Endometrial microvascular endothelial cells (primary cell): ENCODE data around the gene SH3GL3. TPM values are rescaled to one million over a fixed set of nuclear protein-coding genes. Genes with fewer than 3 reads are reported as not detected.

ENCODE experiments used
- in situ Hi-C: cut with HindIII; loops from 2 replicates; pipeline ENCODE4 v1.10.0; 2017; ENCODE audit warnings: low sequenced_read_pairs, low pct_unique_long_range_greater_than_20kb; ENCODE audit errors: inconsistent ontology term
- total RNA-seq: library from RNA; depleted of rRNA; stranded (reverse); fragments of >200 nt; gene quantifications from one replicate; pipeline ENCODE4 v1.2.3, GENCODE V29; 2015; ENCODE audit errors: inconsistent ontology term

The SH3GL3 gene
- total RNA-seq, 1 donor from 2014 or later: not detected

DNA sequence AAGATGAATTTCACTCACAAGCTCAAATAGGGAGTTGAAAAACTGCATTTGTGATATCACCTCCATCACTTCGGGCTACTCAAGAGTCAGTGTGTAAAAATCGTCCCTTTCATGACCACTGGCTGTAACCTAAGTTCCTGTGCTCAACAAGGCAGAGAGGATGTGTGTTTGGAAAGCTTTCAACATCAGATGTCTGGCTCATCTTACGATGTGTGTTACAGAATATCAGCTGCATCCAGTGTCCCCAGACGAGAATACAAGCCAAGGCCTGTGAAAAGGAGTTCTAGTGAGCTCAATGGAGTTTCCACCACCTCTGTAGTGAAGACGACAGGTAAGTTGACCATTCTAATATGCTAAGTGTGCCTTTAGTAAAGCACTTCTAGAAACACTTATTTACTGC, 141.3 kb downstream of the SH3GL3 start:
- in situ Hi-C loops: no loop called here

DNA sequence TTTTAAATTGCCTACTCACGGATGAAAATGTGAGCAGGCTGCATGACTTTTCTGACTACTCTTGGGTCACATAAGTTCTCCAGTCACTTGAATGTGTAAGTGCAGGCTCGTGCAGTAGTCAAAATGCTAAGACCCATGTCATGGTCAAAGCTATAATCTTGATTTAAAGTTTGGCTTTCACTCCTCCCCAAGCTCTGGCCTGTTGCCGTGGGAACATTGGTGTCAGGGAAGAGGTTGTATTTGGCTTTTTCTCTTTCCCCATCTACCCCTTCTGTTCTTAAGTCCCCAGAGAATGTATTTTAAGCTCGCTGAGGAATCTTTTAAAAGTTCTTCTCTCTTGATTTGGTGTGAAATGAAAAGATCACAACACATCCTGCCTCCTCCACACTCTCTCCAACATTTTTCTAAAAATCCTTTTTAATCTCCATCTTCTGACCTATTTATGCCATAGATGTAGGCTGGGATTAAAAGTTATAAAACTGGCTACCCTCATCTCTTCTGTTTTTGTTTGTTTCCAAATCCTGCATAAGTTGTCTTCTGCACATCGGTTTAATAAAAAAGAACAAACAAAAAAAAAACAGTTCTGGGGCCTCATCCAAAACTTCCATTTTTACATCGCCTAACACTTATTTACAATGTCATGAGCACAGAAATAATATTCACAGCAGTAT, 145.4 kb downstream of the SH3GL3 start:
- in situ Hi-C loops: no loop called here

DNA sequence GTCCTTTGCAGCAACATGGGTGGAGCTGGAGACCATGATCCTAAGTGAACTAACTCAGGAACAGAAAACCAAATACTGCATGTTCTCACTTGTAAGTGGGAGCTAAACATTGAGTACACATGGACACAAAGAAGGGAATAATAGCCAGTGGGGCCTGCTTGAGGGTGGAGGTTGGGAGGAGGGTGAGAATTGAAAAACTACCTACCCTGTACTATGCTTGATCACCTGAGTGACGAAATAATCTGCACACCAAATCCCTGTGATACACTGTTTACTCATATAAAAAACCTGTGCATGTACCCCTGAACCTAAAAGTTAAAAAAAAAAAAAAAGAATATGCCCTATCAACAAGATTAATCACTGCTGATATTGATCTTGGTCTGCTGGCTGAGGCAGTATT, 148.1 kb downstream of the SH3GL3 start:
- in situ Hi-C loops: no loop called here

DNA sequence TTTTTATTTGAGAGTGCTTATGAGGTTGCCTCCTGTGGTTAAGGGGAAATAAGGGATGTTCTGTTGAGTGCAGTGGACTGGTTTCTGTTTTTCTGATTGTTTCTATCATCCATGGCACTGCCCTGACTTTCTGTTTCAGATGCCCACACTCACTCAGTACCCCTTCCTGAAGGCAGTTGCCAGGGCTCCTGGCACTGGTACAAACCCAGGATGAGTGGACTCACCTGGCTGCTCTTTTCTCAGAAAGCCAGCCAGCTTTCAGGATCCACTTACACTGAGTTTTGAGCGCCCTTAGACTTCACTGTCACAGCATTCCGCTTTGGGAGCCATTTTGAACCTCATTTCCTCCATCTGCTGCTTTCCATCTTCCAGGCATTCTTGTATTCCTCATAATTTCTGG, 150.9 kb downstream of the SH3GL3 start:
- in situ Hi-C loops: no loop called here

DNA sequence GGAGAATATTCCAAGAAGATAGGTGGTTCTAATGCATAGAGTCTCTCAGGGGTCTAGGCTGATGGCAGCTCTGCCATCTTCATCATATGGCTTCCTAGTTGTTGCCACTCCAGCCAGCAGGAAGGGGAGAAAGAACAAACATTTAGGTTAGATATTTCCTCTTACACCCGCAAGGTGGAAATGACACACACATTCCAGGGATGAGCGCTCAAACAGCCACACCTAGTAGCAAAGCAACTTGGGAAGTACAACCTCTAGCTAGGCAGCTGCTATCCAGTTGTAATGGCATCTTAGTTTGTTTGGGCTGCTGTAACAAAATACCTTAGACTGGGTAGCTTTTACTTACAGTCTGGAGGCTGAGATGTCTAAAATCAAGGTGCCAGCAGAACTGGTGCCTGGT, 154.9 kb downstream of the SH3GL3 start:
- in situ Hi-C loops: no loop called here

DNA sequence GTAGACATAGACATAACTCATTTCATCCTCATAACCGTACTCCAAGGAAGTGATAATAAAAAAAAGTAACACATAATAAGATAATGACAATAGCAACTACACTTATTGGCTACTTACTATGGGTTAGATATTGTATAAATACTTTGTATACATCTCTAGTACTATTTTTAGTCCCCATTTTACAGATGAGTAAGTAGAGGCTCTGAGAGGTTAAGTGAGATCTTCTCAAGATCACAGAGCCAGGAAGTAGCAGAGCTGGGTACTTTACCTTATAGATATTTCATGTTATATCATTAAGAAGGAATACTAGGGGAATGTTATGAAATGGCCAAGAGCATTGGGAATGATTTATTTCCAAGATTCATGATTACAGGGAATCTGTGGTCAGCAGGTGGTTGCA, 157.4 kb downstream of the SH3GL3 start:
- in situ Hi-C loops: no loop called here

DNA sequence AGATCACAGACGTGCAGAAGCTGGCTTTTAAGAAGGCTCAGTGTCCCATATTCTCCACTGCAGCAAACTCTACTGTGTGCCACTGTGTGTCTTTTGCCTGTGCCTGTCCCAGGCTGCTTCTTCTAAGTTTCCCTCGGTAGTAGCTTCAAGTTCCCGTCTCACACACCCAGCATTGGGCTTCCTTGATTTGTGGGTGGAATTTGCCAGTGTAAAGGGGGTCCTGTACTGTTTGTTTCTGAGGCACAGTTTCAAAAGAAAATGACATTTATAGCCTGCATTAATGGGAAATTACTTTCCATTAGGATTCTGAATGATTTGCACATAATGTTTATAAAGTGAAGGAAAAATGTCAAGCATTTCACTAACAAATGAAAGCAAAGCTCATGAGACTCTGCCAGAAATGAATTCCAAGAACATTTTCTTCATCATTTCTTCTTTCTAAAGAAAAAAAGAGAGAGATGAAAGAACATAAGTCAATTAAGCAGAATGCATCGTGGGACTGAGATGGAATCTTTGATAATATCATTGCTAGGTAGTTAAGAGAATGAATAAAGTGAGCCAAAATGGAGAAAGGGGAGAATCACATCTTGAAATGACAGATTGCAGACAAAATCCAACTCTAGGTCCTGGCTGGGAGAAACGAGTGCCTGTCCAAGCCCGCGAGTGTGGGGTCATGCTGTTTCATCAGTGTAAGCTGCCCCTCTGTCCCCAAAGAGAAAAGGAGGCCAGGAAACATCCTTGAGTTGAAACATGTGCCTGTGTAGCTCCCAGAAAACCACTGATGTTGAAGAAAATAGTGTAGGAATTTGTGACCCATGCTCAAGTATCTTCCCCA, 158.2 kb downstream of the SH3GL3 start:
- in situ Hi-C loops: no loop called here

DNA sequence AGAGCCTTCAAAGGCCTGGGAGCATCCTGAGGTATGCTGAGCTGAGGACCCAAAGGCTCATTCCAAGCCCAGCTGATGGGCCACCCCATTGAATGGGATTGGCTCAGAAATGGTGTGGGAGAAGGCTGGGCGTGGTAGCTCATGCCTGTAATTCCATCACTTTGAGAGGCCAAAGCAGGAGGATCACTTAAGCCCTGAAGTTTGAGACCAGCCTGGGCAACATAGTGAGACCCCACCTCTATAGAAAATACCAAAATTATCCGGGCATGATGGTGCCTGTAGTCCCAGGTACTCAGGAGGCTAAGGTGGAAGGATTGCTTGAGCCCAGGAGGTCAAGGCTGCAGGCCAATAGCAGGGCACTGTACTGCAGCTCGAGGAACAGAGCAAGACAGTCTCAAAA, 163.0 kb downstream of the SH3GL3 start:
- in situ Hi-C loops: no loop called here

DNA sequence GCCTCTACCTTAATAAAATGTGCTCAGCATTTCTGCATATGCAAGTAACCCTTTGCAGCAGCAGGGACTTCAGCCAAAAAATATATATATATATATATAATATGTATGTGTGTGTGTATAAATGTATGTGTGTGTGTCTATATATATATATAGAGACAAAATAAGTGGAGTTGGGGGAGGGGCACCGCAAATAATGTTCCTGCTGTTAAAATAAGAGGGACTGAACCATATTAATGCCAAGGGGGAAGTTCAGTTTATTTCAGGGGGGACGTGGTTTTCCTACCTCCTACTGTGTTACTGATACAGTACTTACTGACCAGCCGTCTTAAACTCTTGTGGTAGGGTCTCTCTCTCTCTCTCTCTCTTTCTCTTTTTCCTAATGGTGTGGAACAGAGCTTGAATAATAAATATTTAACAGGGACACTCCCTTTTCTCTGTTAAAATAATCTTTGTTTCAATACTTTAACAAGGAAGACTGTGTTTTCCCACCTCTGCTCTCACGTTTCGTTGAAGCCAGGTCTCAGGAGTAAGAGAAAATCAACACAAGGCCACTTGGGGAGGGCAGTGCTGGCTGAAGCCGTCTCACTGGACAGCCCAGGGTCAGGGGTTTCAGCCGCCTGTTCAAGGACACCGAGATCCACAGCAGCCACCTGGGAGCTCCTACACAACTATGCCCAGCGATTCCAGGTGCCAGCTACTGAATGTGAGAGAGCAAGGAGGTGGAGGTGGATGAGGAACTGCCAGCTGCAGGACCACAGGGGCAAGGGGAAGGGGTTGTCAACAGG, 164.0 kb downstream of the SH3GL3 start:
- in situ Hi-C loops: no loop called here

DNA sequence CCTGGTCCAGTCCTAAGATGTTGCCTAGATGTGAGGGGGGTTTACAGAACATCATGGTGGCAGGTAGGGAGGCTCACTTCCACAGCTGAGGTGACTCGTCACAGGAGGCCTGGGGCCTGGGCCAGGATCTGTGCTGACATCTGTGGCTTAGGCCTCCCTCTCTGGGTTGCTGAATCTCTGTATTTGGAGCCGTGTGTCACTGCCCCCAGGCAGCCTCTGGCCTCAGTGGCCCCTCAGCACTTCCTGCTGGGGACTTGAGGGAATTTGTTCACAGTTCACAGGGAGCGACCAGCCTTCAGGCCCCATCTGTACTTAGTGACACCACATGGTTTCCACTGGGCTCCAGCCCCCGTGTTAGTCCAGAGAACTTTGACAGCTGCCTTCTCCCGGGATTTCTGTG, 165.1 kb downstream of the SH3GL3 start:
- in situ Hi-C loops: no loop called here

DNA sequence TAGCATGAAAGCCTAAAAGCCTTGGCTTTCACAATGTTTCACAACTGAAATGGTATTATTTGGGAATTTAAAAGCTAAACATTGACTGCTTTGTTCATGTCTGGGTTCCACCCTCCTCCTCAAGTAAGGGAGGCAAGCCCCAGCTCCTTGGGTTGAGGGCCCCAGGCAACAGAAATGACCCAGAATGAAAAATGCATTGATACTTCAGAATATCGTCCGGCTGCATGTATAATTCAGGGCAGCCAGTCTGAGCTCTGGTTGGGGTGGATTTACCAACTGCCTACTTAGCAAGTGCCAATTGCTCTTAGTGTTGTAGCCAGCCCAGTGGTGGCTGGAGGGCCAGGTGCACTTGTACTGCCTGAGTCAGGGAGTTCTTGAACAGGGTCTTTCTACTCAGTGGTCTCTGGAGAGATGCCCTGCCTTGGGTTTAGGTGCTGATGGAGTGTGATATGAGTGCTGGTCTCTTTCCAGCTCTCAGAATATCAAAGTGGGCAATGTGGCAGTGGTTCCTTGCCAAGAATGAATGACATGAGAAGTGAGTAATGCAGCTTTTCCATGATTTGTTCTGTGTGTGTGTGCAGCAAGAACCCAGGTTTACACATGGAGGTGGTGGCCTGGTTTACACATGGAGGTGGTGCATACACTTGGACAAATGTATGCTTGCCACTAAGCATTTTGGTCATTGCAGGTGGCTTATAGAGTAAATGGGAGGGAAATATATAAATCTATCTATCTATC, 165.9 kb downstream of the SH3GL3 start:
- in situ Hi-C loops: no loop called here

DNA sequence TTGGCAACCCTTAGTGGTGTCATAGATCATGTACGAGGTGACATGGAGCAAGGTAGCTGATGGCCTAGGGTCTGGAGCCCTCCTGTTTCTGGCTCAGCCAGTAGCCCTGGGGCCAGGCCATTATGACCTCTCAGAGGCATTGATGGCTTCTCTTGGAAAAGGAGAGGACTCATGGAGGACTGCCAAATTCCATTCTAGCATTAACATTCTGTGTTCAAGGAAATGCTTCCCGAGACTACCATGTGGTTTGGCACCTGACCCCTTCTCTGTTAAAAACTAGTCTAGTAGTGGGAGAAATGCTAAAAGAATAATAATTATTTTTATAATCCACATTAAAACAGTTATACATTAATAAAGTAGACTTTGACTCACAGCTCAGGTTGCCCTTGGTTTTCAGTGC, 166.6 kb downstream of the SH3GL3 start:
- in situ Hi-C loops: no loop called here

DNA sequence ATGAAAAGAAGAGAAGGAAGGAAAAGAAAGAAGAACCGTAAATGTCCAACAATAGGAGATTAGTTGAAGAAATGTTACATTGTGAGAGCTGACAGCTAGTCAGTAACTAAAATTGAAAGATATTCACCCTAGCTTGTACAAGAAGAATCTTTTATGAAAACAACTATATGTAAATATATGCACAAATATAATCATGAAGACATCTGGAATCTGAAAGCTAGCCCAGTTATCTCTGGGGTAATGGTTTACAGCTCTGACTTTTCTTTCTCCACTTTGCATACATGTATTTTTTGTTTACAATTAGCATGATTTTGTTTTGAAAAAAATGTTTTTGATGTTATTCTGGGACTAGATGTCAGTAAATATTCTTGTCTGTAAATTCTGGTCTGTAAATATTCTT, 169.7 kb downstream of the SH3GL3 start:
- in situ Hi-C loops: no loop called here

DNA sequence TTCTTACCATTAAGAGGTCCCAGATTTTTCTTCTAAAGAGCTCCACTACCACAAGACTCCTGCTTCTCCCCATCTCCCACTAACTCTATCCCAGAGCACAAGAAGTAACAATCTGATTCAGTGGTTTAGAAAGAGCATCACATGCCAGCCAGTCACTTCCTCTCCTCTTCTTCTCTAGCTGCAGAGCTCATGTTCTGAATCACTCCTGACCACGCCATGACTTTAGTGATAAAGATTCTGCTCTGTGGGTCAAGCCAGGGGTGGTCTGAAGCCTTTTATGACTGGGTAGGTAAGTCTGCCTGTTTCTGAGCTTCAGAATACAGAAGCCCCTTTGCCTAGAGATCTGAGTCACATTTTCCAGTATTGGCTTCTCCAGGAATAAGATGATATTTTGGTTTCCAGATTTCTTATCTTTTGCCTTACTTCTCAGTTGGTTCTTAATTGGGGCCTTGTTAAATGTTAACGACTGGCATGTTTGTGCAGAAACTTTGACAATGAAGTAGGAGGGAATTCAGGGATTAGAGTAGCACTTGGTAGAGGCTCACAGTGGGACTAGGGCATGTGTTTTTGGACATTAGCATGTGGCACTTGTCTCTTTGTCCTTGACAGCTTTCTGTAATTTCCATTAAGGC, 179.1 kb downstream of the SH3GL3 start:
- in situ Hi-C loops: no loop called here

DNA sequence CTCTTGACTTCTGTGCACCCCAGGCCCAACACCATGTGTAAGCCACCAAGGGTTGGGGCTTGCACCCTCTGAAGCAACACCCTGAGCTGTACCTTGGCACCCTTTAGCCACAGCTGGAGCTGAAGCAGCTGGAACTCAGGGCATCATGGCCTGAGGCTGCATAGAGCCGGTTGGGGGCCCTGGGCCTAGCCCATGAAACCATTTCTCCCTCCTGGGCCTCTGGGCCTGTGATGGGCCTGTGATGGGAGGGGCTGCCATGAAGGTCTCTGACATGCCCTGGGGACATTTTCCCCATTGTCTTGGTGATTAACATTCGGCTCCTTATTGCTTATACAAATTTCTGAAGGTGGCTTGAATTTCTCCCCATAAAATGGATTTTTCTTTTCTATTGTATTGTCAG, 184.4 kb downstream of the SH3GL3 start:
- in situ Hi-C loops: no loop called here

DNA sequence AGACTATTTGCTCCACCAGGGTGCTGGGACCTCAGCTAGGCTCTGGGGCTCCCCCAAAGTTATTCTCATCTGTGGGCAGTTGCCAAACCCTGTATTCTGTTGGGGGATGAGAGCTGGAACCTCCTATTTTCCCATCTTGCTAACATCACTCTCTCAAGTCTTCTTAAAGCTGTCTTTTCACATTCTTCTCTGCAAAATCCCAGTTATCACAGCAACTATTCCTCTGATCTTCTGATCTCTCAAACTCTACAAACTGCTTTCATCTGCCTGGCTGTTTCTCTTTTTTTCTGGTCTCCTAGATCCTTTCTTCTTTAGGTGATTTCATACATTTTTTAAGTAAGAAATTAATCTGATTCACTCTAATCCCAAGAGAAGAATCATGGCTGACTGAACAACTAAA, 196.1 kb downstream of the SH3GL3 start:
- in situ Hi-C loops: no loop called here

DNA sequence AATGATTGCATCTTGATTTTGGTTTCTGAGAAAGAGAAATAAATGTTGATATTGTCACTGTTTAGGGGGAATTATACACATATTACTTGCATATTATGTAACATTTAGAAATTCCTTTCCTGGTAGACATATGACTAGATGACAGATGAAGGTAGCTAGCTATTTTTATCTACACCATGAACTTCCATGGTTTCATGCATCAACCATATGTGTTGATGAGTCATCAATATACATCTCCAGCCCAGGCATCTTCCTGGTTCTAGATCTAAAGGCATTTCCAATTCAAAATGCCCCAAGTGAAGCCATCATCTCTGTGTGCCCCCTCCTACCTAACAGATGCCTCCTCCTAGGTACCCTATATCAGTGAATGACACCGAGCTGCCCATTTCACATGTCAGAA, 197.3 kb downstream of the SH3GL3 start:
- in situ Hi-C loops: no loop called here

DNA sequence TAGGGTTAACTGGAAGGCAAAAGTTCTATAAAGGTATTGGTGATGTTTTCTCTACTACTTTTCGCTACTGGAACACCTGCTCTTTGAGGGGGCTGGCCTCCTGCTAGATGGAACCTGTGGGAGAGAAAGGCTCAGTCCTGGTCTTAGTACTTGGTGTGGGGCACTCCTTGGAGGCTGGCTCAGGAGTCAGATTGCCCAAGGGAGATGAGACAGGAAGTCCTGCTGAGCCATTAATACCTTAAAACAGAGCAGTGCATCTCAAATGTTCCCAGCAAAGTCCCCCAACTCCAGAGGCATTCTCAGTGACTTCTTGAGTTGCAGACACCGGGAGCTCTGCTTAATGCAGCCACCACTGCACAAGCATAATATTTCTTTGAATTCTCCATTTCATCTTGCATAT, 203.7 kb downstream of the SH3GL3 start:
- in situ Hi-C loops: no loop called here

DNA sequence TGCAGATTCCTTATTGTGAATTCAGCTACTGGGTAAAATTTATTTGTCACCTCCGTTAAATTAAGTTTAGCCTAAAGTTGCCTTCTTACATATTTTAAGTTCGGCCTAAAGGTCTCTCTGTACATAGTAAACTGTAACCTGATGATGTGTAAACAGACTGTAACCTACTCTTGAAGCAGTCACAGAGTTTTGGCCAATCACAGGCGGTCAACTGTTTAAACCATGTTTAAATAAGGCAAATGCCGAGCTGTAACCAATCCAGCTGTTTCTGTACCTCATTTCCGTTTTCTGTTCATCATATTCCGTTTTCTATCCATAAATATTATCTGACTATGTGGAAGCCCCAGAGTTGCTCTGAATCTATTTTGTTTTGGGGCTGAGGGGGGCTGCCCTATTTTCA, 204.4 kb downstream of the SH3GL3 start:
- in situ Hi-C loops: no loop called here
